Head of caudate nucleus (tissue), 42 donors: ENCODE data around the gene LEFTY1.

ENCODE experiments used
- DNase-seq, 42 donors: peaks; one replicate each; pipeline versions ENCODE4 v3.0.0 to v3.0.0-alpha.2; 2020 to 2021; ENCODE audit warnings: mixed read lengths in 7 of 42
- intact Hi-C: fragments of 100-400 bp; cut with DNase I; formaldehyde crosslinking; loops from one replicate; pipeline ENCODE4 v1.15.0; 2022

The LEFTY1 gene

DNA sequence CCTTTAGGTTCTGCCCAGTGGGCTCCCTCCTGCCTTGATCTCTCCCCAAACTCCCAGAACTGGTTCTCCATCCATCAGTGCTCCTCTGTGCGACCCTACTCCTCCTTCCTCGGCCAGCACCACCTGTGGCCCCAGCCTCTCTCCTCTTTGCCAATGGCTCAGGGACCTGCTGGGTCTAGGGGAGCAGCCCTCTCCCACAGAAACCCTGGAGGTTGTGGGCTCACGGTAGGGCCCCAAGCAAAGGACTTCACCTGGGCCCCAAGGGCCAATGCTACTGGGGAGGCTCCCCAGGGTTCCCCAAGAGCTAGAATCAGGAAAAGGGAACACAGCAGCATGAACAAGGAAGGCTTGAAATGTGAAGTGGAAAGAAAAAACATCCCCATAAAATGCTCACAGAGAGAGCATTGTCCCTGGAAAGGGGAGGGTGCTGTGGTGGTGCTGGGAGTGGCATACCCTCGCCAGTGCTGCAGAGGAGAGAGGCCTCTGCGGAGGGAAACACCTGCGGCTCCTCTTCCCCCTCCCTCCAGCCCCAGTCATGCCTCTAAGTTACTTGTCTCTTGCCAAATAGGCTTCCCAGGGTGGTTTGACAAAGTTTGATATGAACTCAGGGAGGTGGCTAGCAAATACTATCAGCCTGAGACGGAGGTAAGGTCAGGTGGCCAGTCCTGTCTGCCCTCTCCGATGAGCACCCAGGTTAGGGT lies 9.3 kb downstream of the LEFTY1 start:
- intact Hi-C loops: loop anchor here (5.0 kb wide), 1 partner anchor 43 kb away; the partner anchor contains the start of gene PYCR2
- peak in 33 of 42 donors; percentile 26 to 82 (median 58) for DNase-seq

DNA sequence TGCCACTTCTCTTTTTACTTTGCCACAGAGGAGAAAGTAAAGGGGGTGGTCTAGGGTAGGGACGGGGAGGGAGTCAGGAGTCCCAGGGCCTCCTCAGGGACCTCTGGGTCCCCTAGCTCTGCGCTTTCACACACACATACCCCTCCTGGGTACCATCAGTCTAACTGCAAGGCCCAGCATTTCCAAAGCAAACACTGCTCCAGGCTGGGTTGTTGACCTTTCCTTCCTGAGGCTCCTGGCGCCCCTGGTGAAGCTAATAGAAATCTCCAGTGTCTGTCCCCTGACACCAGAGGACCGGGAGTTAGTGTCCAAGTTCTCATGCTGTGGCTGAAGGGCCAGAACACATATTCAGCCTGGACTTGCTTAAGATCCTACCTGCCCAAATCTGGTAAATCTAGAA lies 10.7 kb downstream of the LEFTY1 start:
- DNase-seq: no peak
- intact Hi-C loops: loop anchor here (5.0 kb wide), 1 partner anchor 44 kb away; the partner anchor contains the start of gene PYCR2

DNA sequence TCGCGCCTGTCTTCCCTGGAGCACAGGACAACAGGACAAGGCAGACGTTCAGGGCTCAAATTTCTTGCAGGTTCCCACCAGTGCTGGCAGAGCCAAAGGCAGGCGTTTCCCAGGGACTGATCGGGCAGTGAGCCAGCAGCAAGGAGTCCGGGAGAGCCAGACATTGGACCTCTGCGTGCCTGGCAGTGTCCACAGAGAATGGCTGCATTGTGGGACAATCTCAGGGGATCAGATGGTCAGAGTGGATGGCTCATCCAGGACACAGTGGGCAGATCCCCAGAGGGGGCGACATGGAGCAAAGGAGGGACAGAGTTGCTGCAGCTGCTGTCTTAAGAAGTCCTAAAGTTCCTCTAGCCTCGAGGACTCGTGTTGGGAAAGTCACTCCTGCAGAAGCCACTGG lies 11.4 kb downstream of the LEFTY1 start:
- peak; percentile 75 to 97 (median 92) for DNase-seq
- intact Hi-C loops: loop anchor here (5.0 kb wide), 1 partner anchor 45 kb away; the partner anchor contains the start of gene PYCR2

DNA sequence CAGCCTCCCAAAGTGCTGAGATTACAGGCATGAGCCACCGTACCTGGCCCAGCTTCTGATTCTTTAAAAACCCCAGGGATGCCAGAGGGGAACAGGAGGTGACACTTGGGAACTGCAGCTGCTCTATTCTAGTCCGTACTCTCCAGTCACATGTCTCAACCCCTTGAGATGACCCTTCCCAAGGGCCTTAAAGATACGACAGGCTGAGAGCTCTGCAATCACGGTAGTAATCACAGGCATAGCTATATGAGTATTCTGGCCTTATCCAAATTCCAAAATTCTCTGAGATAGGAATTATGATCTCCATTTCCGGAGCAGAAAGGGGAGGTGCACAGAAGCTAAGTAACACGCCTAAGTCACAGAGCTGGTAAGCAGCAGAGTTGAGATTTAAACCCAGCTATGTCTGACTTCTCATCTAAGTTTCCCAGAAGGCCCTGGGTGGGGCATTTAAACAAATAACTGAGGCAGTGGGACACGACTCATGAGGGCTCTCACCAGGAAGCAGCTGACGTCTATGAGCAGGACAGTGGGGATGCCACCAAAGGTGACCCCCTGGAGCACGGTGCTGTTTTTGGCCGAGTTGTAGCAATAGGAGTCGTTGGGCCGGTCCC lies 11.9 kb downstream of the LEFTY1 start:
- intact Hi-C loops: loop anchor here (5.0 kb wide), 1 partner anchor 45 kb away; the partner anchor contains the start of gene PYCR2
- no peak for DNase-seq

DNA sequence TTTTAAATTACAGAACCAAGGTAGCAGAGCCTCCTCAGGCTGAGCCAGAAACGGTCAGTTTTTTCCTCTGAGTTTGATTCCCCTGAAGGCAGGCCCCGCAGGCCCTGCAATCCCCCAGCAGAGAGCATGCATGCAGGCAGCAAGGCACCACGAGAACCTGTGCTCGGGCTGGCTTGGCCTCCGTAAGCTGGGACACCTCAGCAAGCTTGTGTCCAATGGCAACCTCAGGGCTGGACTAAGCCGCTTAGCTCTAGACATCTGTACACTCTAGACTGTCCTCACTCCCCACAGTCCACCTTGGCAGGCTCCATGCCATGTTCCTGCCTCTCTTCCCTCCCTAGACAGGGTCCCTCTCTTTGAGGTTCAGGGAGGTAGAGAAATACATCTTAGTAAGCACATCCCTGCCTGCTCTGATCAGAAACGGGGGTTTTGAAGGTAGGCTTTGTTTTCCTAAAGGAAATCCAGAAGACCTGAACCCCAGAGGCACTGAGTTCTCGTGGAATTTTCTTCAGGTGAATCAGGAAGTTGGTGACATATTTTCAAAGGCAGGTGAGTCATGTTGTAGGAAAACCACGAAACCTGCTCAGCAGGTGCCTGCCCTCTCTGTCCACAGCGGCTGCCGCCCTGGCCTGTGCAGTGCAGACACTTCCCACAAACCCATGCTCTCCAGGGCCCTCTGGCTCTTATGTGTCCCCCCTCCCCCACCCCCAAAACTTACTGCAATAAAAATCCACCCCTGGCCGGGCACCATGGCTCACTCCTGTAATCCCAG lies 13.7 kb downstream of the LEFTY1 start:
- DNase-seq: no peak
- intact Hi-C loops: loop anchor here (5.0 kb wide), 1 partner anchor 47 kb away; the partner anchor contains the start of gene PYCR2

DNA sequence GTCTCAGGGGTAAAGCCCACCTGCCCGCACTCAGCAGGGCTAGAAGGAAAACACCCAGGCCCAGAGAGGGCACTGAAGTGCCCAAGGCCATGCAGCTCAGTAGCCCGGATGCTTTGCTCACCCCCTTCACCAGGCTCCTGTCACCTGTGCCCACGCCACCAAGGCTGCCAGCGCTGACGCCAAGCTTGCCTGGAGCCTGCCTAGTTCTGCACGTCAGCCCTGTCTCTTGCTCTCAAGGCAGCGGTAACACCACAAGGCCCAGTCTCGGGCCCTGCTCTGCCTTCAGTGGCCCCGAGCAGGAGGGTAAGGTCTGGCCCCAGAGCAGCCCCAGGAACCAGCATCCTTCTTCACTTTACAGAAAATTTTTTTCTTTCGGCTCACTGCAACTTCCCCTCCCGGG lies 14.5 kb downstream of the LEFTY1 start:
- no peak for DNase-seq
- intact Hi-C loops: no loop called here

DNA sequence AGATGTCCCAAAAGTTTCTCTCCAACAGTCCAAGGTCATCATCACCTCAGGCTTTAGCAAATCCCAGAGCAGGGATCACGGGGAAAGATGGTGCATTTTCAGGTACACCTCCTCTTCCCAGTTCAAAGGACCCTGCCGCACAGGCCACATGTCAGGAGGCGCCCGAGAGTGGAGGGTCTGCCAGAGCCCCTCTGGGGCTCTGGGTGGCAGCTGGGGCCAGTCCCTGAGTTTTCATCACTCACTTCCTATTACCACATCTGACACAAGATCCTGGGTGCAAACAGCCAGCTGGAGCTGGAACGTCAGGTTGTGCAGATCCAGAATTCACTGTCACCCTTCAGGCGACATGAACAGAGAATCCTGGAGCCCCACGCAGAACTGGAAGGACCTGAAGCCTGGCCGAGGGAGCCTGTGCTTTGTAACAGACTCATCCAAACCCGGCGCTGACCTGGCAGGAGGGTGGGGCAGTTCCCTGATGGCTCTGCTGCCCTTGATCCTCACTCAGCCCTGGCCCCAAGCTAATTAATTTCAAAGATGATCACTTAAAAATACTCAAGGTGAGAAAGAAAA lies 15.6 kb downstream of the LEFTY1 start:
- intact Hi-C loops: no loop called here

DNA sequence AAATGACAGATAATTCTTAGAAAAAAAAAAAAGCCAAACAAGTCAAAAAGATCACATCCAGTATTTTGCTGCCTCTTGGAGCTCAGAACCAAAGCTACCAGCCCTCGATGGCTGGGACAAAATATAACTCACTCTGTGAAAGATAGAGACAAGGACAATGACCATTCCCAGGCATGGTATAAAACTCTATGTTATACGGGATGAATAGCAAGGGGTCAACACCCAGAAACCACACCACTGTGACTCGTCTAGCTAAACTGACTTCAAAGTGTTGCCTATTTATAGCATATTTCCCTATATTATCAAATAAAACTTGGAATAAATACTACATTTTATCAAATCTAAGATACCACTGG lies 16.9 kb downstream of the LEFTY1 start:
- intact Hi-C loops: no loop called here
- DNase-seq: no peak

More for the DNA sequence above, 15.6 kb downstream of the LEFTY1 start:
- DNase-seq: no peak

DNA sequence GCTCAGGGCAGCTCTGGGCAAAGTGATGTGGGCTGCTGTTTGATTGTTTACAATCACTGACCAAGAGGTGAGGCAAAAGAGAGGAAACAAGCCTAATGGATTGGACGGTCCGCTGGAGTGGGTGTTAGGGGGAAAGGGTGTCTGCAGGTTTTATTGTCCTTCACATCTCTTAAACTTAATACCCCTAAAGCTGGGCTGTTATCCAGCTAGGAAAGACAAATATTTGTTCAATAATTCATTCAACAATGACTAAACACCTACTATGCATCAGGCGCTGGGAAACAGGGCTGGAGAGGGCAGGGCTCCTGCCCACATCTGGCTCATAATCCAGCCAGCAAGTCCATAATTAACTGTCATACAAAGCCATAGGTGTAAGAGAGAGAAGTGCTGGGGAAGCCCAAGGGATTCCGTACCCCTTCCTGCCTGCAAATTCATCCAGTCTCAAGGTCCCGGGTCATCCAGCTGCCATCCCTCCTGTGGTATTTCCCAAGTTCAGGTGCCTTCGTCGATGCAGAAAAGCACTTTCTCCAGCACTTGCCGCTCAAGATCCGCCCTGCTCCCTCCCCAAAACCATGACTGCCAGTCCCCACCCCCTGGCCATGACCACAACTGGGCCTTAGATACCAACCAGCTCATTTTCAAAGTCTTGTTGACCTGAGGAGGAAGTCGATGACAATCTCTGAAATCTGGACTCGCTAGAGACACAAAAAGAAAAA lies 17.4 kb downstream of the LEFTY1 start:
- no peak for DNase-seq
- intact Hi-C loops: no loop called here

DNA sequence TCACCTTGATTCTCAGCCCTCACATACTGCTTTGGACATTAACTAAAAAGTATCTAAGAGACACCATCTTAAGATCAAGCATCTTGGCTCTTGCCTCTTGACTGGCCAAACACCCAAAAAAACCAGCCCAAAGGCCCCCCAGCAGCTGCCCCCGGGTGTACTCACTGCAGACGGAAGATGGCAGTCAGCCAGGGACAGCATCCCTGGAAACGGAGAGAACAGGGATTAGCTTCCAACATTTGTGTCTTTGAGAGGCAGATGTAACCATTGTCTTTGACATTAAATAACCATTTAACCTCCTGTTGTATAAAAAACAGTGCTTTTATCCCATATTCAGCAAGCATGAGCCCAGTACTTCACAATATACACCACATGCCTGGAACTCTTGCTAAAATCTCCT lies 18.0 kb downstream of the LEFTY1 start:
- peak in 8 of 42 donors; percentile 37 to 53 (median 46) for DNase-seq
- intact Hi-C loops: no loop called here

DNA sequence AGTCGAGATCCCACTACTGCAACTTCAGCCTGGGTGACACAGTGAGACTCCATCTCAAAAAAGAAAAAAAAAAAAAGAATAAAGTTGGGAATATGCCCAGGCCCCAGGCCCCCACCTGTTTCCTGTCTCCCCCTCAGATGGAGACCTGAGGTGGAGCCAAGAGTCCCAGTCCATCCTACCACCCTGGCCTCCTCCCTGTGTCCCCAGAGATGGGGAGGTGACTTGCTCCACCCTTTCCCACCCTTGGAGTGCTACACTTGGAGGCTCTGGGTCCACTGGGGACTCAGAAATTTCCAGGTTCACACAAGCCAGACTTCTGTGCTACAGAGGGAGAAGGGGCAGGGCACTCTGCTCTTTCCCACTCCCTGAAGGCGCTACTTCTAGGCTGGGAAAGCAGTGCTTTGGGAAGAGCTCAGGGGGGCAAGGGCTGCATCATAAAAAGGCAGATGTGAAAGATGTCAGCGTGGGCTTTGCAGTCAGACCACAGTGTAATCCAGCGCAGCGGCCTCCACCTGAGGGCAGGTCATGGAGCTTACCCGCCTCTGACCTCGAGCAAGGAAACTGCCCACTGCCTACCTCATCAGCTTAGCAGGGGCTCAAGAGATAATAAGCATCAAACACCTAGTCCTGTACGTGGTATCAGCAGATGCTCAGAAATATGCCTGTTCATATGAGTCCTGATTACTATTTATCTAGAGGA lies 20.2 kb downstream of the LEFTY1 start:
- intact Hi-C loops: no loop called here
- no peak for DNase-seq

DNA sequence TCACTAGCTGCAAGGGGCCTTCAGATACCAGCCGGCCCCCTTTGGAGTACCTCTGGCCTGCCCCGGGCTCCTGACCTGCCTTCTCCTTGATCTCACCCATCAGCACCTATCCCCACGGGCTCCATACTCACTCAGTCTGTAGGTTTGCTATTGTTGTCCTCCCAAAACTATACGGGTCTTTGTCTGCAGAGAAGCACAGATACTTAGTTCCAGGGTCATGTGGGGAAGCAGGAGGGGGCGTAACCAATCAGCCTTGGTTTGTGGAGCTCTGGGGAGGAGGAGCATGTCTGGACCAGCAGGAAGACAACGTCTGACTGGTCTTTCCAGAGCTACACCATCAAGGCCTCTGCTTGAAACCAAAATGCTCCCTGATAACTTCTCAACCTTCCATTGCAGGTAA lies 22.0 kb downstream of the LEFTY1 start:
- DNase-seq: peak in 1 of 42 donors; percentile 18
- intact Hi-C loops: no loop called here

DNA sequence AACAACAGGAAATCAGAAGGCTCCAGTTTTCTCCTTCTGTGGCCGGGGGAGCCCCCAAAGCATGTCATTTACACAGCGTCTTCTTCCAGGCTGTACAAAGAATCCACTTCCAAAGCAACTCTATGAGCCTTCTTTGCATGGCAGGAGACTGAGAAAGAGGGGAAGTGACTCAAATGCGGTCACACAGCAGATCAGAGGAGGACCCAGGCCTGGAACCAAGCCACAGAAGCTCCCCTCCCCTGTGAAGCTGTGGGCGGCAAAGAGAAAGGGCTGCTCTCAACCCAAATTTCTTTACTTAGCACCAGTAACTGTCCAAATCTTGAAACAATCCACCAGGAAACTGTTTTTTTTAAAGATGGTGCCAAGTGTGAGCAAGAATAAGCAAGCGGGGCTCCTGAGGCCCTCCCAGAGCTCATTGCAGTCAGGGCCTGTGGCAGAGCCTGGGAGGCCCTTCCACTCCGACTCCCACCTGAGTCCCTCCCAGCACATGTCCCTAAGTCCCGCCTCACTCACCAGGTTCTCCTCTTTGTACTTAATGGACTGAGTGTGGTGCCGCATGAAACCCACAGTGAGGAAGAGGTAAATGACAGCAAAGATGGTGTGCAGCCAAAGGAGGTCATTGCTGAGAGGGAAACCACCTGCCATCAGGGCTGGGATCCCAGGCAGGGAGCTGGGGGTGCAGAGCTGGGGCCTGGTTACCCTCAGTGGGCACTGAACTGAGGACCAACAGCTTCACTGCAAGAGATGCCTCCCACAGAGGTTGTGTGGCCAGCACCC lies 22.7 kb downstream of the LEFTY1 start:
- no peak for DNase-seq
- intact Hi-C loops: no loop called here

DNA sequence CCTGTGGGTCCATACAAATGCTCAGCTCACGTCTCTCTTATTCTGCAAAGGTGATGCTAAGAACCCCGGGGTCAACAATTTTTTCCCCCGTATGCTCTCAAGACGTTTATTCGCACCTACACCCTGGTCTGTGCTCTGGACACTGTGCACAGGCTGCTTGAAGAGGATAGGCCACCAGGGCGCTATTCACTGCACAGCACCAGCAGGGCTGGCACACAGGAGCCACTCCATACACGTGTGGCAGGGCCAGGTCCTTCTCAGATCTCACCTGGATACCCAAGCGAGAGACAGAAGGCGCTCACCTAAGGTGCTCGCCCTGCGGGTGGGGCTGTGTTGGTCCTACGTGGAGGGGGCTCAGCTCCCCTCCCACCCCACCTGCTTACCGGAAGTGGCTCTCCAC lies 23.4 kb downstream of the LEFTY1 start:
- intact Hi-C loops: no loop called here
- DNase-seq: no peak

DNA sequence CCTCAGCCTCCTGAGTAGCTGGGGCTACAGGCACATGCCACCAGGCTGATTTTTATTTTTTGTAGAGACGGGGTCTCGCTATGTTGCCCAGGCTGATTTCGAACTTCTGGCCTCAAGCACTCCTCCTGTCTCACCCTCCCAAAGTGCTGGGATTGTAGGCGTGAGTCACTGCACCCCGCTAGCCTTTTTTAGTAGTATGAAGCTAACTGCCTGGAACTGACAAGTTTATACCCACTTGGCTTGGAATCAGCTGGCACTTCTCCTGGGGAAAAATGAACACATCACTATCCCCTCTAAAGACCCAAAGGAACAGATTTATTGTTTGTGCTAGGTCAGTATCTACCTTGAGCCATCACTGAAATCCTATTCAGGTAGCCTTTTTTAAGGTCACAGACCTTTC lies 25.8 kb downstream of the LEFTY1 start:
- no peak for DNase-seq
- intact Hi-C loops: no loop called here

DNA sequence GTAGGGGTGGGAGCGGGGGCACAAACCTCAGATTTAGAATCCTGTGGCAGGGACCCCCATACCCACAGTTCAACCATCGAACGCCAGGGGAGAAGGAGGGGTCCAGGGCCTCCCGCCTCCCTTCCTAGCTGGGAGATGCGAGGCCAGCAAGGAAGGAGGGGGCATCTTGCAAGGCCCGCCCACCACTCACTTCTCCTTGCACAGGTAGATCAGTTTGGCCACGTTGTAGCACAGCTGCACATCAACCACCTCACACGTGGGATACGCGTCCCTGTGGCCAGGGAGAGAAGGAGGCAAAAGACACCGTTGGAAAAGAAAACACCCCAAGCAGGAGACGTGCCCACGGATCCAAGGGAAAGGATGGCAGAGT lies 26.4 kb downstream of the LEFTY1 start:
- DNase-seq: no peak
- intact Hi-C loops: no loop called here

DNA sequence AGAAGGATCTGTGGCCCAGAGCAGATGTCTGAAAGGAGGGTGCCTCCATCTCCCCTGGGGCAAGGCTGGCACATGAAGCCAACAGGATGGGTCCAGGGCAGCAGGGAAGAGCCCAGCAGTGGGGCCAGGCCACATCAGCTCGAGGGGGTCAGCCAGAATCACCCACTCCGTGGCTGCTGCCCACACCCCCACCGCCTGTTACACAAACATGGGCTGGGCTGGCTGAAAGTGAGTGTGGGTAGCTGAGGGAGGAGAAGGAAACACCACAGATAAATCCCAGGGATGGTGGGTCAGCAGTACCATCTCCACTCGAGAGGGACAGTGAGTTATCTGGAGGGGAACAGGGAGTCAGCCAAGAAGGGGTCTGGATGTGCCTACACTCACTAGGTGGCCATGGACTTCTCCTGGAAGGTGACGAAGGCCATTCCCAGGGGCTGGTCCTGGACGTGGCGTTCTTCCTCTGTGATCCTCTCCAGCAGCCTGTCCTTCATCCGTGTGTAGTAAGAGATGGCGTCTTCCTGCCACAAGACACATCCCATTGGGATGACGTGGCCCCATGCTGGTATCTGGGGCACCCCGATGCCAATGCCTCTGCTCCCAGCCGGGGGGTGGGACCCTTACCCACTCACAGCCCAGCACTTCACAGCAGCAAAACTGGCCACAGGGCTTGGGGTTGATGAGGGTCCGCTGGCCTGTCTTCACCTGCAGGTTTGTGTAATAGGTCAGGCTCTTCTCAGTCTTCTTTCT lies 26.9 kb downstream of the LEFTY1 start:
- DNase-seq: no peak
- intact Hi-C loops: no loop called here
